Caco-2 (cell line): ENCODE measurements around the gene ITGAV. TPM values are rescaled to one million over a fixed set of nuclear protein-coding genes. Genes with fewer than 3 reads are reported as not detected.

Experiments
- BruUV-seq: library from RNA; stranded (reverse); fragments of 400-500 nt; replicated peaks from 2 replicates; lab custom pipeline; 2021; lab: Mats Ljungman, UMichigan
- CTCF ChIA-PET: fragments of 300-600 bp; sonication (Branson Sonifier 250); formaldehyde crosslinking; loops from one replicate; lab custom pipeline; 2022; ENCODE audit warnings: antibody characterized with exemption; lab: Charles Lee
- POLR2A ChIA-PET: fragments of 300-600 bp; sonication (Branson Sonifier 250); formaldehyde crosslinking; loops from one replicate; lab custom pipeline; 2022; ENCODE audit warnings: antibody characterized with exemption; lab: Charles Lee
- DNase-seq, 2 experiments: peaks; one replicate each; pipeline versions ENCODE4 v3.0.0 to v3.0.0-alpha.2; 2020 to 2022
- H3K27me3 ChIP-seq: replicated peaks from 2 replicates; pipeline ENCODE4 v1.6.0; 2011; ENCODE audit warnings: low read length; ENCODE audit not compliant: control insufficient read depth, insufficient read depth
- H3K36me3 ChIP-seq: 2 replicates; pipeline ENCODE4 v1.5.1; 2011; ENCODE audit warnings: low read length; ENCODE audit not compliant: control insufficient read depth, insufficient read depth
- H3K4me1 ChIP-seq: fragments of 250-450 bp; sonication (Bioruptor Pico); 2 replicates; pipeline ENCODE4 v1.5.1; 2020; ENCODE audit warnings: mild to moderate bottlenecking
- H3K4me3 ChIP-seq: 2 replicates; pipeline ENCODE4 v1.5.1; 2011; ENCODE audit warnings: low read depth, mild to moderate bottlenecking, control low read depth, low read length
- H3K9me3 ChIP-seq: fragments of 250-450 bp; sonication (Bioruptor Pico); 2 replicates; pipeline ENCODE4 v1.5.1; 2020; ENCODE audit warnings: mild to moderate bottlenecking, moderate library complexity
- H3K27ac Mint-ChIP-seq: one replicate; pipeline ENCODE4 v1.8.0; 2022; ENCODE audit warnings: mixed read lengths; ENCODE audit not compliant: unreplicated experiment
- H3K27me3 Mint-ChIP-seq: one replicate; pipeline ENCODE4 v1.8.0; 2022; ENCODE audit warnings: mixed read lengths; ENCODE audit not compliant: insufficient read depth, unreplicated experiment
- H3K36me3 Mint-ChIP-seq: one replicate; pipeline ENCODE4 v1.8.0; 2022; ENCODE audit warnings: mild to moderate bottlenecking, mixed read lengths; ENCODE audit not compliant: insufficient read depth, unreplicated experiment
- H3K4me1 Mint-ChIP-seq: one replicate; pipeline ENCODE4 v1.8.0; 2022; ENCODE audit warnings: low read depth, mixed read lengths; ENCODE audit not compliant: unreplicated experiment
- H3K4me3 Mint-ChIP-seq: one replicate; pipeline ENCODE4 v1.8.0; 2022; ENCODE audit warnings: mild to moderate bottlenecking, moderate library complexity, mixed read lengths; ENCODE audit not compliant: unreplicated experiment
- H3K9me3 Mint-ChIP-seq: one replicate; pipeline ENCODE4 v1.8.0; 2022; ENCODE audit warnings: mixed read lengths; ENCODE audit not compliant: unreplicated experiment
- intact Hi-C: fragments of 100-400 bp; cut with micrococcal nuclease; formaldehyde crosslinking; loops from one replicate; pipeline ENCODE4 v1.10.0; 2022; ENCODE audit not compliant: unreplicated experiment
- total RNA-seq: library from RNA; stranded (reverse); gene quantifications from 2 replicates; pipeline ENCODE4 v1.2.3, GENCODE V29; 2022
- TF ChIP-seq, protein P1 (sequence below), 2 experiments: fragments of 200-600 bp in 1 of 2; IDR thresholded peaks; 1 replicate in 1 of 2; 2 replicates in 1 of 2; pipeline versions ENCODE4 v1.5.1 to v1.8.0; 2011 to 2022; ENCODE audit warnings: antibody characterized with exemption in 1 of 2, control low read depth in 1 of 2, inconsistent platforms in 1 of 2, low read depth in 1 of 2, low read length in 1 of 2, mild to moderate bottlenecking in 1 of 2, moderate library complexity in 1 of 2; ENCODE audit not compliant: insufficient read depth in 1 of 2, severe bottlenecking in 1 of 2, unreplicated experiment in 1 of 2

The ITGAV gene
- total RNA-seq, 1 experiment from 2014 or later = 42.6 TPM

DNA sequence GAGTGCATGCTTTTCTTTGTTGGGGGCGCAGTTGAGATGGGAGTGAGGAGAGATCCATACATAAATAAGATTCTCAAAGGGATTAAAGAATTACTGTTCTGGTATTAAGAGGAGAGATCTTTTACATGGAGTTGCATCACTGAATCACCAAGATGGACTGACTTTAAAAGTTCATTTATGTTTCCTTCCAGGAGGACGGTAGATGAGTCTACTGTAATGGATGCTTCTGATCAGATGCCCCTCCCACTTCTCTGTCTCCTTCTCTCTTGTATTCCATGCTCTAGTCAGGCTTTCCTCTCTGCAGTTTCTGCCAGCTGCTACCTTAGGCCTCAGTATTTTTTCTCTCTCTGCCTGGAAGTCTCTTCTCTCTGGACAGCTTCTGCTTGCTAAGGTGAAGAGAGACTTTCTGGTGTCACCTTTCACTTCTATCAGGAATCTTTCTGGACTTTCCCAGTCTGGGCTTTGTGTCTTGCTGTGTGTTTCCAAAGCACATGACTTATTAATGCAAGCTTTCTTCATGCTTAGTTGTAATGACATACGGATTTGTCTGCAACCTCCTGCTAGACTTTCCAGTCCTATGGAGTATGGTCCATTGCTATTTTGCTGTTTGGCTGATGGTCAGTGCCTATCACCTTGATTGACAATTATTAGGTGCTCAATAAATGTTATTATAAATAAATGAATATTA, 127.6 kb downstream of the ITGAV start:
- CTCF ChIA-PET = no interaction called here
- Mint-ChIP-seq H3K27me3 (no peaks in the 10 kb centered on the region), H3K4me1 (no peaks in the 10 kb centered on the region), H3K27ac (no peak overlapping the region), H3K36me3 (no peaks in the 10 kb centered on the region), H3K4me3 (no peak overlapping the region), H3K9me3 (no peaks in the 10 kb centered on the region)
- no TSS peak for BruUV-seq
- POLR2A ChIA-PET = no interaction called here
- Histone ChIP-seq H3K4me1 (no peaks in the 10 kb centered on the region), H3K36me3 (no peaks in the 10 kb centered on the region), H3K27me3 (no peaks in the 10 kb centered on the region), H3K9me3 (no peaks in the 10 kb centered on the region), H3K4me3 (no peak overlapping the region)
- no peak for DNase-seq
- intact Hi-C loops = loop anchor here (5.0 to 10.0 kb wide), 2 partner anchors 55 to 1713 kb away; no protein-coding TSS in a partner anchor
- TF ChIP-seq, protein P1, sequence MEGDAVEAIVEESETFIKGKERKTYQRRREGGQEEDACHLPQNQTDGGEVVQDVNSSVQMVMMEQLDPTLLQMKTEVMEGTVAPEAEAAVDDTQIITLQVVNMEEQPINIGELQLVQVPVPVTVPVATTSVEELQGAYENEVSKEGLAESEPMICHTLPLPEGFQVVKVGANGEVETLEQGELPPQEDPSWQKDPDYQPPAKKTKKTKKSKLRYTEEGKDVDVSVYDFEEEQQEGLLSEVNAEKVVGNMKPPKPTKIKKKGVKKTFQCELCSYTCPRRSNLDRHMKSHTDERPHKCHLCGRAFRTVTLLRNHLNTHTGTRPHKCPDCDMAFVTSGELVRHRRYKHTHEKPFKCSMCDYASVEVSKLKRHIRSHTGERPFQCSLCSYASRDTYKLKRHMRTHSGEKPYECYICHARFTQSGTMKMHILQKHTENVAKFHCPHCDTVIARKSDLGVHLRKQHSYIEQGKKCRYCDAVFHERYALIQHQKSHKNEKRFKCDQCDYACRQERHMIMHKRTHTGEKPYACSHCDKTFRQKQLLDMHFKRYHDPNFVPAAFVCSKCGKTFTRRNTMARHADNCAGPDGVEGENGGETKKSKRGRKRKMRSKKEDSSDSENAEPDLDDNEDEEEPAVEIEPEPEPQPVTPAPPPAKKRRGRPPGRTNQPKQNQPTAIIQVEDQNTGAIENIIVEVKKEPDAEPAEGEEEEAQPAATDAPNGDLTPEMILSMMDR (IDR thresholded peaks at IDR 0.05; ENCODE audit: insufficient read depth in 1 of 2, low read depth in 1 of 2, low read length in 1 of 2, severe bottlenecking in 1 of 2, unreplicated experiment in 1 of 2) = no peak

DNA sequence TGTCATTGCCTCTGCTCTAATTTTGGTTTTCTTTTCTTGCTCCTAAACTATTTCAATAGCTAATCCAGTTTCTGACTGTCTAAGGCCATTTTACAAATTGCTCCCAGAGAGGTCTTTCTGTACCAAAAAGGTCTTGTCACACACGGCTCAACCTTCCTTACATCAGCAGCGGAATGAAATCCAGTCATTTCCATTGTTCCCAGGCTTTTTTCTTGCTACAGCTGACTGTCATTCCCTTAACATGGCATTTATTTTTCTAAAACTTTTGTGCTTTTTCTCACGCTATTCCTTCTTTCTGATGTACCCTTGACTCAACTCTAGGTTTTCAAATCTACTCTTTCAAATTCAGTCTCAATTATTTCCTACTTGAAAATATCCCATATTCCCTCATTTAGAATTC, 128.3 kb downstream of the ITGAV start:
- no peak overlapping the region for H3K27ac Mint-ChIP-seq
- H3K9me3 Mint-ChIP-seq = no peaks in the 10 kb centered on the region
- no TSS peak for BruUV-seq
- ChIA-PET CTCF (no interaction called here), POLR2A (no interaction called here)
- intact Hi-C loops = loop anchor here (5.0 to 10.0 kb wide), 2 partner anchors 54 to 1713 kb away; no protein-coding TSS in a partner anchor
- no peak for DNase-seq
- no peak overlapping the region for H3K4me3 ChIP-seq
- TF ChIP-seq, protein P1 (IDR thresholded peaks at IDR 0.05; ENCODE audit: insufficient read depth in 1 of 2, low read depth in 1 of 2, low read length in 1 of 2, severe bottlenecking in 1 of 2, unreplicated experiment in 1 of 2) = no peak
- no peaks in the 10 kb centered on the region for H3K27me3 Mint-ChIP-seq
- H3K27me3 ChIP-seq = no peaks in the 10 kb centered on the region
- no peaks in the 10 kb centered on the region for H3K36me3 ChIP-seq
- no peak overlapping the region for H3K4me3 Mint-ChIP-seq
- H3K36me3 Mint-ChIP-seq = no peaks in the 10 kb centered on the region
- H3K4me1 ChIP-seq = no peaks in the 10 kb centered on the region
- H3K9me3 ChIP-seq = no peaks in the 10 kb centered on the region
- no peaks in the 10 kb centered on the region for H3K4me1 Mint-ChIP-seq

- TF ChIP-seq, protein P1 (IDR thresholded peaks at IDR 0.05; ENCODE audit: insufficient read depth in 1 of 2, low read depth in 1 of 2, low read length in 1 of 2, severe bottlenecking in 1 of 2, unreplicated experiment in 1 of 2) = no peak
- Histone ChIP-seq H3K27me3 (no peaks in the 10 kb centered on the region), H3K9me3 (no peaks in the 10 kb centered on the region), H3K4me1 (no peaks in the 10 kb centered on the region), H3K36me3 (no peaks in the 10 kb centered on the region), H3K4me3 (no peak overlapping the region)
- Mint-ChIP-seq H3K4me3 (no peak overlapping the region), H3K27ac (no peak overlapping the region), H3K36me3 (no peaks in the 10 kb centered on the region), H3K4me1 (no peaks in the 10 kb centered on the region), H3K27me3 (no peaks in the 10 kb centered on the region), H3K9me3 (no peaks in the 10 kb centered on the region)
- intact Hi-C loops = loop anchor here (5.0 to 10.0 kb wide), 2 partner anchors 53 to 1714 kb away; no protein-coding TSS in a partner anchor
- POLR2A ChIA-PET = no interaction called here
- no peak for DNase-seq
- no TSS peak for BruUV-seq
- CTCF ChIA-PET = no interaction called here
Measured at GRCh38 chr2:186718903-186719302, 129.0 kb downstream of the ITGAV start.
